Measurements from ENCODE around the gene KCNJ6.

DNA sequence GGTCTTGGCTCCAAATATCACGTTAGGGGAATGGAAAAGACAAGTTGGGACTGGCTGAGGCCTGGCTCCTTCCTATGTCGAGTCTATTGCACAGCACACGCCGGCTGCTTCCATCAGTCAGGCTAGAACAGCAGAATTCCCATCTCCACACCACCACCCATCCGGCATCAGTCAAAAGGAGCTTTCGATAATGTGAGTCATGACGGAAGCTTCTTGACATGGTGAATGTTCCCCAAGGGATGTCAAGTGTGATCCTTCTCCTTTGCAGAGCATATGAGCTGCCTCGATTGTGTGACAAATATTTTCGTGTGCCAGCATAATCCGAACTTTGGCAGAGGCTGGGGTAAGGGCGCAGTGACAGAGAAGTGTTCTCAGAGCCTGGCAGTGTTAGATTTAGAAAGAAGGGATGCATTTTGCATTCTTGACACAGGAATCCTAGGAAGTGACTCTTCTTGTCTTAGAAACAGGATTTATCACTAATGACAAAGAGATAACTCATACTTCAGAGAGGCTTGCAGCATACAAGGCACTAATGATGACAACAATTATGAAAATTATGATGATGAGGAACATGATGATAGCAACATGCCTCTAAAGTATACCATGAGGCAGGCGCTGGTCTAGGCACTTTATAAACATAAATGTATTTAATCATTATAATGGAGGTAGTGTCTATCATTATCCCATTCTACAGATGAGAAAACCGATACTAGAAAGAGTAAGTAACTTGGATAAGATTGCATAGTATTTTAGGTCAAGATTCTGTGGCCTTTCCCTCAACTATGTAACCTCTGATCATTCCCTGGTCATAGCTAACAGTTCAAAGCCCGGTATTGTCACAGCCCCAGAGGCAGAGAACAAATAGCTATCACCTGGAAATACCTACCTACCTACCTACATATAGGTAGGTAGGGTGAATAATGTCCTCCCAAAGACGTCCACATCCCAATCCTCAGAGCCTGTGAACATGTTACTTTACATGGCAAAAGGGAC is 135.0 kb downstream of the KCNJ6 start:
- TF ChIP-seq CTCF (IDR thresholded peaks at IDR 0.05; ENCODE audit: low read depth, low read length, missing input control) (no peak), EGR1 (IDR thresholded peaks at IDR 0.05; ENCODE audit: low read depth in 2 of 2) (no peak), HNF4A (conservative IDR thresholded peaks at IDR 0.05) (no peak), TAF1 (conservative IDR thresholded peaks at IDR 0.05) (no peak), YY1 (IDR thresholded peaks at IDR 0.05) (no peak), GABPA (IDR thresholded peaks at IDR 0.05 in 1 of 2, conservative IDR thresholded peaks at IDR 0.05 in 1 of 2) (no peak), SP1 (IDR thresholded peaks at IDR 0.05) (no peak), NR2F2 (IDR thresholded peaks at IDR 0.05) (no peak), JUND (IDR thresholded peaks at IDR 0.05) (no peak), RAD21 (IDR thresholded peaks at IDR 0.05) (no peak), MAX (IDR thresholded peaks at IDR 0.05) (no peak)
- TF ChIP-seq, protein P1, sequence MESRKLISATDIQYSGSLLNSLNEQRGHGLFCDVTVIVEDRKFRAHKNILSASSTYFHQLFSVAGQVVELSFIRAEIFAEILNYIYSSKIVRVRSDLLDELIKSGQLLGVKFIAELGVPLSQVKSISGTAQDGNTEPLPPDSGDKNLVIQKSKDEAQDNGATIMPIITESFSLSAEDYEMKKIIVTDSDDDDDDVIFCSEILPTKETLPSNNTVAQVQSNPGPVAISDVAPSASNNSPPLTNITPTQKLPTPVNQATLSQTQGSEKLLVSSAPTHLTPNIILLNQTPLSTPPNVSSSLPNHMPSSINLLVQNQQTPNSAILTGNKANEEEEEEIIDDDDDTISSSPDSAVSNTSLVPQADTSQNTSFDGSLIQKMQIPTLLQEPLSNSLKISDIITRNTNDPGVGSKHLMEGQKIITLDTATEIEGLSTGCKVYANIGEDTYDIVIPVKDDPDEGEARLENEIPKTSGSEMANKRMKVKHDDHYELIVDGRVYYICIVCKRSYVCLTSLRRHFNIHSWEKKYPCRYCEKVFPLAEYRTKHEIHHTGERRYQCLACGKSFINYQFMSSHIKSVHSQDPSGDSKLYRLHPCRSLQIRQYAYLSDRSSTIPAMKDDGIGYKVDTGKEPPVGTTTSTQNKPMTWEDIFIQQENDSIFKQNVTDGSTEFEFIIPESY (IDR thresholded peaks at IDR 0.05) = no peak
- TF ChIP-seq, protein P2, sequence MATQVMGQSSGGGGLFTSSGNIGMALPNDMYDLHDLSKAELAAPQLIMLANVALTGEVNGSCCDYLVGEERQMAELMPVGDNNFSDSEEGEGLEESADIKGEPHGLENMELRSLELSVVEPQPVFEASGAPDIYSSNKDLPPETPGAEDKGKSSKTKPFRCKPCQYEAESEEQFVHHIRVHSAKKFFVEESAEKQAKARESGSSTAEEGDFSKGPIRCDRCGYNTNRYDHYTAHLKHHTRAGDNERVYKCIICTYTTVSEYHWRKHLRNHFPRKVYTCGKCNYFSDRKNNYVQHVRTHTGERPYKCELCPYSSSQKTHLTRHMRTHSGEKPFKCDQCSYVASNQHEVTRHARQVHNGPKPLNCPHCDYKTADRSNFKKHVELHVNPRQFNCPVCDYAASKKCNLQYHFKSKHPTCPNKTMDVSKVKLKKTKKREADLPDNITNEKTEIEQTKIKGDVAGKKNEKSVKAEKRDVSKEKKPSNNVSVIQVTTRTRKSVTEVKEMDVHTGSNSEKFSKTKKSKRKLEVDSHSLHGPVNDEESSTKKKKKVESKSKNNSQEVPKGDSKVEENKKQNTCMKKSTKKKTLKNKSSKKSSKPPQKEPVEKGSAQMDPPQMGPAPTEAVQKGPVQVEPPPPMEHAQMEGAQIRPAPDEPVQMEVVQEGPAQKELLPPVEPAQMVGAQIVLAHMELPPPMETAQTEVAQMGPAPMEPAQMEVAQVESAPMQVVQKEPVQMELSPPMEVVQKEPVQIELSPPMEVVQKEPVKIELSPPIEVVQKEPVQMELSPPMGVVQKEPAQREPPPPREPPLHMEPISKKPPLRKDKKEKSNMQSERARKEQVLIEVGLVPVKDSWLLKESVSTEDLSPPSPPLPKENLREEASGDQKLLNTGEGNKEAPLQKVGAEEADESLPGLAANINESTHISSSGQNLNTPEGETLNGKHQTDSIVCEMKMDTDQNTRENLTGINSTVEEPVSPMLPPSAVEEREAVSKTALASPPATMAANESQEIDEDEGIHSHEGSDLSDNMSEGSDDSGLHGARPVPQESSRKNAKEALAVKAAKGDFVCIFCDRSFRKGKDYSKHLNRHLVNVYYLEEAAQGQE (IDR thresholded peaks at IDR 0.05) = no peak

Data from liver (tissue), 3 donors.